GM19025 (cell line): ENCODE measurements around the gene LARP1B.
"Not testable (repeated sequence)": the region's sequence is repeated elsewhere in the genome, so short reads cannot be mapped to it uniquely, and the experiment has no call there.

Source experiments
- ATAC-seq: cut with Tn5 transposase; IDR thresholded peaks from one replicate; pipeline ENCODE4 v1.9.1; 2021; ENCODE audit warnings: mild to moderate bottlenecking, low read depth, moderate library complexity; ENCODE audit not compliant: unreplicated experiment

The LARP1B gene

GRCh38 chr4:128060699-128061565, at the start of gene LARP1B:
LARP1B (plus strand) TSS chr4:128061312; CDS start chr4:128074952, 13,640 bp downstream.
- peak; percentile 84 for ATAC-seq

GRCh38 chr4:128025319-128025718, 35.8 kb upstream of the LARP1B start:
- no peak for ATAC-seq

GRCh38 chr4:128029907-128030306, 31.2 kb upstream of the LARP1B start:
- no peak for ATAC-seq

GRCh38 chr4:128031756-128032384, 29.2 kb upstream of the LARP1B start:
- ATAC-seq = no peak

GRCh38 chr4:128039568-128039967, 21.5 kb upstream of the LARP1B start:
- ATAC-seq = no peak

GRCh38 chr4:128047019-128047418, 14.1 kb upstream of the LARP1B start:
- ATAC-seq = not testable (repeated sequence)

GRCh38 chr4:128047514-128047913, 13.6 kb upstream of the LARP1B start:
- not testable (repeated sequence) for ATAC-seq

- ATAC-seq = not testable (repeated sequence)
These were observed 9.9 kb upstream of the LARP1B start for GRCh38 chr4:128051229-128051628.

GRCh38 chr4:128054907-128055306, 6.2 kb upstream of the LARP1B start:
- ATAC-seq = not testable (repeated sequence)

- ATAC-seq = not testable (repeated sequence)
These were observed 5.5 kb upstream of the LARP1B start for GRCh38 chr4:128055441-128056206.

- ATAC-seq = no peak
These were observed 4.7 kb upstream of the LARP1B start for GRCh38 chr4:128056396-128056795.

- no peak for ATAC-seq
These were observed 902 bp upstream of the LARP1B start for GRCh38 chr4:128060121-128060698.

GRCh38 chr4:128061566-128062536, 739 bp downstream of the LARP1B start:
- peak; percentile 31 for ATAC-seq

GRCh38 chr4:128066453-128066820, 5.3 kb downstream of the LARP1B start:
- ATAC-seq = not testable (repeated sequence)

GRCh38 chr4:128068918-128069317, 7.8 kb downstream of the LARP1B start:
- no peak for ATAC-seq

GRCh38 chr4:128076464-128076863, 15.4 kb downstream of the LARP1B start:
- no peak for ATAC-seq

GRCh38 chr4:128095293-128095692, 34.2 kb downstream of the LARP1B start:
- ATAC-seq = not testable (repeated sequence)

- no peak for ATAC-seq
These were observed 46.7 kb downstream of the LARP1B start for GRCh38 chr4:128107766-128108165.

- no peak for ATAC-seq
These were observed 61.9 kb downstream of the LARP1B start for GRCh38 chr4:128123036-128123435.
